GM12878 (cell line): Measurements from ENCODE around the gene SLX4IP. TPM values are rescaled to one million over a fixed set of nuclear protein-coding genes. Genes with fewer than 3 reads are reported as not detected.

Source experiments
- ASH2L ChIP-seq: fragments of 300-600, 200-600 bp; sonication (generic); IDR thresholded peaks from 2 replicates; pipeline ENCODE4 v1.6.1; 2017; ENCODE audit warnings: low read depth, mild to moderate bottlenecking, borderline replicate concordance
- BRCA1 ChIP-seq: IDR thresholded peaks from 2 replicates; pipeline ENCODE4 v1.6.1; 2011; ENCODE audit warnings: low read depth, low read length, improper control_type of control experiment
- CBX3 ChIP-seq: fragments of 200-600 bp; sonication (generic); IDR thresholded peaks from 2 replicates; pipeline ENCODE4 v1.6.1; 2016; ENCODE audit warnings: low read depth, borderline replicate concordance
- CEBPB ChIP-seq, 2 experiments: fragments of 150-350 bp in 1 of 2; IDR thresholded peaks; 2 replicates each; pipeline ENCODE4 v1.6.1; 2012 to 2014; ENCODE audit warnings: low read depth in 2 of 2, low read length in 2 of 2, borderline replicate concordance in 1 of 2, inconsistent platforms in 1 of 2
- CREB1 ChIP-seq: IDR thresholded peaks from 2 replicates; pipeline ENCODE4 v1.6.1; 2012; ENCODE audit warnings: low read depth, mild to moderate bottlenecking, inconsistent platforms
- EED ChIP-seq: sonication (generic); IDR thresholded peaks from 2 replicates; pipeline ENCODE4 v1.6.1; 2016; ENCODE audit warnings: antibody characterized with exemption, low read depth
- GATAD2B ChIP-seq: fragments of 450-650 bp; conservative IDR thresholded peaks from 2 replicates; pipeline ENCODE4 v1.6.1; 2017; ENCODE audit warnings: low read depth, mild to moderate bottlenecking, moderate library complexity
- HDAC6 ChIP-seq: fragments of 200-600 bp; sonication (generic); IDR thresholded peaks from one replicate; pipeline ENCODE4 v1.8.0; 2017; ENCODE audit warnings: antibody characterized with exemption; ENCODE audit not compliant: unreplicated experiment
- IKZF2 ChIP-seq, 2 experiments: fragments of 450-650 bp; IDR thresholded peaks; 2 replicates each; pipeline ENCODE4 v1.6.1; 2017; ENCODE audit warnings: mild to moderate bottlenecking in 2 of 2, moderate library complexity in 2 of 2
- IRF4 ChIP-seq: IDR thresholded peaks from 2 replicates; pipeline ENCODE4 v1.6.1; 2011; ENCODE audit warnings: low read depth, low read length
- KAT2A ChIP-seq: conservative IDR thresholded peaks from 2 replicates; pipeline ENCODE4 v1.6.1; 2011; ENCODE audit warnings: low read depth, low read length; ENCODE audit not compliant: control insufficient read depth
- MTA2 ChIP-seq: fragments of 450-650 bp; IDR thresholded peaks from 2 replicates; pipeline ENCODE4 v1.6.1; 2016; ENCODE audit warnings: low read depth, mild to moderate bottlenecking, moderate library complexity
- NFYA ChIP-seq: IDR thresholded peaks from 2 replicates; pipeline ENCODE4 v1.6.1; 2011; ENCODE audit warnings: low read depth, mild to moderate bottlenecking, low read length, improper control_type of control experiment, borderline replicate concordance
- NFYB ChIP-seq: IDR thresholded peaks from 2 replicates; pipeline ENCODE4 v1.6.1; 2011; ENCODE audit warnings: low read depth, mild to moderate bottlenecking, low read length, improper control_type of control experiment, moderate library complexity; ENCODE audit not compliant: insufficient read depth
- PAX8 ChIP-seq: fragments of 450-650 bp; IDR thresholded peaks from 2 replicates; pipeline ENCODE4 v1.6.1; 2017; ENCODE audit warnings: mild to moderate bottlenecking, moderate library complexity
- RAD21 ChIP-seq: IDR thresholded peaks from 2 replicates; pipeline ENCODE4 v1.6.1; 2011; ENCODE audit warnings: mild to moderate bottlenecking, low read depth, low read length, moderate library complexity; ENCODE audit not compliant: insufficient read depth
- RB1 ChIP-seq: fragments of 450-650 bp; formaldehyde crosslinking; IDR thresholded peaks from 2 replicates; pipeline ENCODE4 v1.6.1; 2017; ENCODE audit warnings: mild to moderate bottlenecking, borderline replicate concordance
- SIN3A ChIP-seq: IDR thresholded peaks from 2 replicates; pipeline ENCODE4 v1.6.1; 2012; ENCODE audit warnings: low read depth, low read length, improper control_type of control experiment
- SMC3 ChIP-seq: IDR thresholded peaks from 2 replicates; pipeline ENCODE4 v1.6.1; 2011; ENCODE audit warnings: low read length, improper control_type of control experiment, borderline replicate concordance
- TARDBP ChIP-seq: IDR thresholded peaks from 2 replicates; pipeline ENCODE4 v1.6.1; 2016; ENCODE audit warnings: borderline replicate concordance
- USF1 ChIP-seq: IDR thresholded peaks from 2 replicates; pipeline ENCODE4 v1.6.1; 2011; ENCODE audit warnings: borderline replicate concordance, low read depth, mild to moderate bottlenecking, moderate library complexity, mixed read lengths, low read length; ENCODE audit not compliant: insufficient read depth; ENCODE audit errors: extremely low read length
- YY1 ChIP-seq: IDR thresholded peaks from 2 replicates; pipeline ENCODE4 v1.6.1; 2011; ENCODE audit warnings: low read depth, mild to moderate bottlenecking, low read length
- ZNF274 ChIP-seq: IDR thresholded peaks from one replicate; pipeline ENCODE4 v1.8.0; 2011; ENCODE audit not compliant: insufficient read length, insufficient read depth
- ZSCAN29 ChIP-seq: fragments of 450-650 bp; IDR thresholded peaks from 2 replicates; pipeline ENCODE4 v1.6.1; 2017; ENCODE audit warnings: mild to moderate bottlenecking, moderate library complexity
- polyA plus RNA-seq, 11 experiments: library from polyadenylated mRNA; depleted of rRNA in 4 of 11; unstranded in 6 of 11; stranded (reverse) in 5 of 11; fragments of >200 nt; fragmentation: Nextera tagmentation in 4 of 11; fragmentation: Illumina TruSeq in 1 of 11; extraction: Ambion mirVana in 4 of 11; extraction: Trizol in 1 of 11; gene quantifications; 1 replicate in 1 of 11; 2 replicates in 10 of 11; pipeline versions ENCODE4 v1.2.1 to v1.2.3, GENCODE V29; 2011 to 2016; ENCODE audit warnings: inconsistent platforms in 2 of 11, missing spikeins in 2 of 11, low read depth in 1 of 11
- total RNA-seq, 4 experiments: library from RNA; depleted of rRNA in 3 of 4; stranded (reverse); fragments of >200 nt in 3 of 4; fragmentation: Illumina TruSeq in 1 of 4; extraction: Trizol in 1 of 4; gene quantifications; 2 replicates each; pipeline versions ENCODE4 v1.2.1 to v1.2.3, GENCODE V29; 2013 to 2021
- TF ChIP-seq, protein P1 (sequence below): IDR thresholded peaks from 2 replicates; pipeline ENCODE4 v1.6.1; 2011; ENCODE audit warnings: low read depth, low read length, improper control_type of control experiment, borderline replicate concordance

Gene SLX4IP
- total and polyA plus RNA-seq, 10 of the 15 experiments (the other 5 are each of a cell fraction or from before 2014, with no cell fraction given): 2.2 to 11.0 (median 6.3) TPM

DNA sequence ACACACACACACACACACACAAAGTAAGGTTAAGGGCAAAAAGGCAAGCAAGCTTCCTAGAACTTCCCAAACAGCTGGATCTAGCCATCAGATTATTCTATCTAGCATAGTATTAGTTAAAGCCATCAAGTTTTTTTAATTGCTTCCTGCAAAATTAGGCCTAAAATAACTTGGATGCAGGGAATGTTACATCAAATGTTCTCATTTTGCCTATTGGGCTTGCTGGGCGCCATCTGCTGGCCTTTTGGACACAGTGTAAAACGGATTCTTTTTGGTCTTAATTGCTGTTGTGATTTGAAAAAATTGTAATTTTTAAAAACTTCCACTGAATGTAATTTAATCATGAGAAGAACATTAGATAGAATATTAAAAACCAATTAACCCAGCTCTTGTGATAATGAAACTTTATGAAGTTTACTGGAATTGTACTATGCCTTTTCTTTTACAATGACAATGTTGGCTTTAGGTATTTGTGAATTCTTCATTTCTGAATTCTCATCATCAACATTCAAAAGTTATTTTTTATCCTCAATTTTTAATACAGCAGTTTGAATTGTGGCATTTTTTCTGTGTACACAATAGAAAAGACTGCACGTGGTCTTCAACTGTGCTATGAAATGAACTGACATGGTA is 7.9 kb upstream of the SLX4IP start (continued):
- TF ChIP-seq GATAD2B (no peak), NFYB (no peak), MTA2 (no peak), RAD21 (peak; percentile 63), ASH2L (no peak), CREB1 (no peak), ZNF274 (no peak), RB1 (peak; percentile 14; the same call in 1 of the 2 replicates), HDAC6 (no peak), USF1 (no peak), TARDBP (no peak), IKZF2 (IDR thresholded peaks at IDR 0.05) (no peak), PAX8 (no peak), SMC3 (peak; percentile 82; the same call in 1 of the 2 replicates), BRCA1 (no peak), SIN3A (no peak), ZSCAN29 (no peak), NFYA (no peak), KAT2A (no peak), CEBPB (IDR thresholded peaks at IDR 0.05; ENCODE audit: borderline replicate concordance in 1 of 2, low read depth in 2 of 2, low read length in 2 of 2) (no peak), YY1 (0 out of 2 replicates have a peak, but pooled peaks have one; percentile 13), CBX3 (no peak), EED (no peak), IRF4 (no peak)
- TF ChIP-seq, protein P1, sequence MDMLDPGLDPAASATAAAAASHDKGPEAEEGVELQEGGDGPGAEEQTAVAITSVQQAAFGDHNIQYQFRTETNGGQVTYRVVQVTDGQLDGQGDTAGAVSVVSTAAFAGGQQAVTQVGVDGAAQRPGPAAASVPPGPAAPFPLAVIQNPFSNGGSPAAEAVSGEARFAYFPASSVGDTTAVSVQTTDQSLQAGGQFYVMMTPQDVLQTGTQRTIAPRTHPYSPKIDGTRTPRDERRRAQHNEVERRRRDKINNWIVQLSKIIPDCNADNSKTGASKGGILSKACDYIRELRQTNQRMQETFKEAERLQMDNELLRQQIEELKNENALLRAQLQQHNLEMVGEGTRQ: no peak
